Muscle of back (tissue), 11 donors: ENCODE data around the gene LMO3. TPM values are rescaled to one million over a fixed set of nuclear protein-coding genes. Genes with fewer than 3 reads are reported as not detected.
"Not testable (repeated sequence)": the region's sequence is repeated elsewhere in the genome, so short reads cannot be mapped to it uniquely, and the experiment has no call there.

Experiments
- DNase-seq, 3 donors: peaks; one replicate each; pipeline versions ENCODE4 v3.0.0 to v3.0.0-alpha.2; 2013
- polyA plus RNA-seq, 10 donors: library from polyadenylated mRNA; unstranded; fragments of 120-200 nt; gene quantifications; one replicate each; pipeline ENCODE4 v1.2.1, GENCODE V29; 2013; ENCODE audit not compliant: insufficient read length in 10 of 10

Gene LMO3
- polyA plus RNA-seq, 10 donors = 0.61 to 4.0 (median 1.5) TPM

DNA sequence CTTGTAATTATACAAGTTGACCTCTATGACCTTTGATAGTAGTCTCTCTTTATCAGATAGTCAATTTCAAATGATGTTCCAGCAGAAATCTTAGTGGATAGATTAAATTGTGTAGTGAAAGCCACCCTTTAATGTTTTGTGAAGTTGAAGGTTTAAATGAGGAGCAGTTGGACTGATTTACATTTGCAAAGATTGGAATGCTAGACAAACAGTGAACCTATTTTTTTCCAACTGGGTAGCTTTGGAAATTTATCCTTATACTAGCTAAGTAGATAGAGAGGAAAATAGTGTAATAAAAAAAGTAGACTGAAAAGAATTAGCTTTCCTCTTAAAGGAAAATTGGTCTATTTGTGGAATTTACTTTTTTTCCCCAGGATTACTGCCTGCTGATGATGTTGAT is 53.7 kb downstream of the LMO3 start:
- no peak for DNase-seq

- DNase-seq = no peak
Observed at GRCh38 chr12:16545836-16546235, 60.1 kb downstream of the LMO3 start.

- no peak for DNase-seq
Observed at GRCh38 chr12:16542586-16542985, 63.4 kb downstream of the LMO3 start.

GRCh38 chr12:16537652-16538051 is 68.3 kb downstream of the LMO3 start:
- DNase-seq = not testable (repeated sequence)

GRCh38 chr12:16531621-16532020 is 74.3 kb downstream of the LMO3 start:
- peak; percentile 39 to 57 (median 46) for DNase-seq

DNA sequence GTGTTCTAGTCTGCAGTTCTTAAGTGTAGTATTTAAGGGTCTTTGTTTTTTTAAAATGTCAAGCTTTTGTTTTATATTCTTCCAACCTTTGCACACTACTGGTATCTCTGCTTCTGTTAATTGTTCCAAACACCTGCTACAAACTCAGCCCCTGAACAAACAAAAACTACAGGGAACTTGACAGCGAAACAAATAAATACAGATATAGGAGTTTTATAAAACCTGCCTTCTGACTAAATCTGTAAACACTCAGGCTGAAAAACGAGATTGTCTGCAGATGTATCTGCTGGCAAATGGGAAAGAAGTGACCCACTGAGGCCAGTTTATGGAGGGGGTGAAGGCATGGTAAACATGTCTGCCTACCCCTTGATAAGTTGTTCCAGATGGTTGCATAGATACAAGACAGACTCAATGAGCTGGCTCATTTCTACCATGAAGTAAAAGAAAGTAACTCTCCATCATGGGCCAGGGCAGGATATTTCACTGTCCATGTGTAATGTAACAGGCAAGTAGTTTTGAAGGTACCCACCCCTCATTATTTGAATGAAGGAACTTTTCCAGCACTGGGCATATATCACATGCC is 75.6 kb downstream of the LMO3 start:
- DNase-seq = no peak

- DNase-seq = peak; percentile 7 to 36 (median 29)
Observed at GRCh38 chr12:16526693-16527092, 79.3 kb downstream of the LMO3 start.

- no peak for DNase-seq
Observed at GRCh38 chr12:16524378-16524777, 81.6 kb downstream of the LMO3 start.

DNA sequence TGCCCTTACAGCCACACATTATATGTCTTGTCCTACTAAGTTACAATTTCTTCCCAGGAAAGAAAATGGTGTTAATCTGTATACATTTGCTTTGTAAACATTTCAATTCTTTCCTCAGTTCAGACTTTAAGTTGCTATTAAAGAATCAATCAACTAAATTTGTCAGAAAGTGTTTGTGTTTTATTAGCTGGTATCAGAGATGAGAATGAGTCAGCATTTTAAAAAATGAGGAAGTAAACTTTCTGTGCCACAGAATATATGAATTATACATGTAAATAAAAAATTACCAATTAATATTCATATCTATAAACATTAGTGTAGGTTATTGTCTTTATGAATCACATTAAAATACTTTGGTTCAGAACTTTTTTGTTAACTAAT is 82.0 kb downstream of the LMO3 start:
- DNase-seq = no peak

- no peak for DNase-seq
Observed at GRCh38 chr12:16523284-16523950, 82.5 kb downstream of the LMO3 start.

DNA sequence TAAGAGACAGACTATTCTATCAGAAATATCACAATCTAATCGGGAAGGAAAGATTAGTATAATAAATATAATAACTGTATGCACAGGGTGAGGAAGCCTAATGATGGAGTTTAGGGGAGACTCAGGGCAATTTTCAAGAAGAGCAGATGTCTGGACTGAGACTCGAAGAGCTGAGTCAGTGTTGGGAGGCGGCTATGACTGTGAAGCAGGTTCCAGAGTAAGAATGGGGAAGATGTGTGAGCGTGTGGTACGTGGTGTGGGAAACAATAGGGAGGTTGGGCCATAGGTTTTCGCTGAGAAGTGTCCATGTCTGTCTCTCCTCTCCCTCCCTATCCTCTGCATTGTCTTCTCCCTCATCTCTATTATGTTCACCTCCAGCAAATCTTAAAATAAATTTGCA is 85.6 kb downstream of the LMO3 start:
- no peak for DNase-seq

DNA sequence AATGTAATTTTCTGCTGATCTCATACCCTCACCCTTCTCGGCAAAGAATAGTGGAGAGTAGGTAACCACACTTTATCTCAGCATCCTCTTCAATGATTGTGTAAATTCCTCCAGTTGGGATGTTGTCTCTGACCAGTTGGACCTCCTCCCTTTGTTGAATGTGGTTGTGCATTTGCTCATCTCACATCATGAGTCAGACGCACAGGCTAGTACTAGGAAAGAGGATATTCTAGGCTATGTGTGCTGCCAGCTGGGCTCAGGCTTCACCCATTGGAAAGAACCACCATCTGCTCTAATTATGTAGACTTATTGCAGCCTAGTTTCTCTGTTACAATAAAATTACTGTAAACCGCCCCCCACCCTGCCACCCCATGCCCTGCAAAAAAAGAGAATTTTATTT is 90.3 kb downstream of the LMO3 start:
- no peak for DNase-seq

DNA sequence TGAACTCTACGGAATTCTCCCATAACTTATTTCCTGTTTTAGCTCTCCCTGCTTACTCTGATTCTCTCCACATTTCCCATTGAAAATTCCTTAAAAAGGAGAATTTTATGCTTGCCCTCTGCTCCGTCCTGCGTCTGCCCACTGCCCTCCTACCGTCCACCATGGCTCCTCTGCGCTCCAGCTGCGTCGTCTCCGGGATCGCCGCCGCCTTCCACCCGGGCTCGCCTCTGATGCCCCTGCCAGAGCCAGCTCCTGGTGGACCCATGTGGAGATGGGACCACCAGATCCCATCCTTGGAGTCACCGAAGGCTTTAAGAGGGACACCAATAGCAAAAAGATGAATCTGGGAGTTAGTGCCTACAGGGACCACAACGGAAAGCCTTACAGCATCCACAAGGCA is 92.7 kb downstream of the LMO3 start:
- DNase-seq = no peak

GRCh38 chr12:16509411-16509810 is 96.6 kb downstream of the LMO3 start:
- DNase-seq = no peak

DNA sequence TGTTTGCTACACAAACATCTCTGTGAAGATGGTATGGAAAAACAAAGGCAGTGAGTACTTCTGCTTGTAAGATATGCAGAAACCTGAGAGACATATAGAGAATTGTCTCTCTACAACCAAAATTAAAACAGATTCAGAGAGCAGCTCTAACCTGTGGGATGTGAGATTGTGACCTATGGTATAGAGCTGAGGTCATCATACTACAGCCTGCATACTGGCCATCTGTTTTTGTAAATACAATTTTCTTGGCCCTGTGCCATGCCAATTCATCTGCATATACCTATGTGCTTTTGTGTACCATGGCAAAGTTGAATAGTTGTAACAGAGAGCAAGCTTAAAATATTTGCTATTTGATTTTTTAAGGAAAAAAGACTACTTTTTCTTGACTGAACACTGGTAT is 99.6 kb downstream of the LMO3 start:
- no peak for DNase-seq

DNA sequence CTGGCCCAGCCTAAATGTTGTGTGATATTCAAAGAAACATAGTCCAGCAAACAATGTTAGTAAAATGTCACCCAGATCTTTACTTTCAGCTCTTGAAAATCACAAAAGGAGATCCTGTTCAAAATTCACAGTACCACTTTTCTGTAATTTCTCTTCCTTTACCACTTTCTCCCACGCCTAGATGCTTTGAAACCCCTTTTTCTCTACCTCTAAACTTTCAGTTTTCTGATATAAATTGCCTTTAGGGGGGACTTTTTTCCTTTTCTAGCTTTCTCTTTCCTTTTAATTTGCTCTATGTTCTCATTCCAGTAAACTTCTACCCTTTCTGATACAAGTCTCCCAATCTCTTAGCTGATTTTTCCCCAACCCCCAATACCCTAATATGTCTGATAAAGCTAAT is 101.8 kb downstream of the LMO3 start:
- no peak for DNase-seq

- no peak for DNase-seq
Observed at GRCh38 chr12:16499611-16500010, 106.4 kb downstream of the LMO3 start.
